CD4-positive, alpha-beta T cell (primary cell): ENCODE data around the gene RIOK1. TPM values are rescaled to one million over a fixed set of nuclear protein-coding genes. Genes with fewer than 3 reads are reported as not detected.

Experiments
- ATAC-seq: fragments of 200-7000 bp; cut with Tn5 transposase; one replicate; pipeline ENCODE4 v1.10.0; 2022; ENCODE audit warnings: mild to moderate bottlenecking; ENCODE audit not compliant: poor library complexity
- CTCF ChIA-PET: fragments of 350-600 bp; sonication (Branson Sonifier 250); formaldehyde crosslinking; loops from one replicate; lab custom pipeline; 2021; ENCODE audit warnings: antibody characterized with exemption, inconsistent platforms; lab: Charles Lee
- POLR2A ChIA-PET: fragments of 350-600 bp; sonication (Branson Sonifier 250); formaldehyde crosslinking; loops from one replicate; lab custom pipeline; 2021; ENCODE audit warnings: antibody characterized with exemption, inconsistent platforms; lab: Charles Lee
- DNase-seq, 14 experiments: peaks; one replicate each; pipeline ENCODE4 v3.0.0-alpha.2; 2013 to 2020; ENCODE audit warnings: mixed read lengths in 2 of 14
- H3K27ac ChIP-seq, 2 donors: one replicate each; pipeline versions ENCODE4 v1.5.1 to v1.7.0; 2013; ENCODE audit warnings: low read length in 2 of 2, low read depth in 1 of 2, mild to moderate bottlenecking in 1 of 2
- H3K27me3 ChIP-seq, 2 experiments: 1 replicate in 1 of 2; 2 replicates in 1 of 2; pipeline versions ENCODE4 v1.6.1 to v1.7.0; 2013; ENCODE audit warnings: low read length in 2 of 2, control low read depth in 1 of 2, mild to moderate bottlenecking in 1 of 2, moderate library complexity in 1 of 2; ENCODE audit not compliant: insufficient read depth in 2 of 2, control insufficient read depth in 1 of 2
- H3K36me3 ChIP-seq: one replicate; pipeline ENCODE4 v1.6.1; 2013; ENCODE audit warnings: low read length, control low read depth; ENCODE audit not compliant: insufficient read depth
- H3K4me1 ChIP-seq: one replicate; pipeline ENCODE4 v1.6.1; 2013; ENCODE audit warnings: low read length, control low read depth; ENCODE audit not compliant: insufficient read depth
- H3K4me3 ChIP-seq: one replicate; pipeline ENCODE4 v1.5.1; 2013; ENCODE audit warnings: mild to moderate bottlenecking, low read length, moderate library complexity
- H3K9me3 ChIP-seq, 2 experiments: 1 replicate in 1 of 2; 2 replicates in 1 of 2; pipeline versions ENCODE4 v1.6.1 to v1.7.0; 2013; ENCODE audit warnings: low read length in 2 of 2, mild to moderate bottlenecking in 2 of 2, control low read depth in 1 of 2, moderate library complexity in 1 of 2; ENCODE audit not compliant: control insufficient read depth in 1 of 2, insufficient read depth in 1 of 2
- H3K27ac Mint-ChIP-seq: one replicate; pipeline ENCODE4 v1.8.0; 2020; ENCODE audit warnings: mixed read lengths
- H3K27me3 Mint-ChIP-seq: one replicate; pipeline ENCODE4 v1.8.0; 2021; ENCODE audit warnings: mixed read lengths
- H3K36me3 Mint-ChIP-seq: one replicate; pipeline ENCODE4 v1.8.0; 2021; ENCODE audit warnings: low read depth, mixed read lengths
- H3K4me1 Mint-ChIP-seq: one replicate; pipeline ENCODE4 v1.8.0; 2021; ENCODE audit warnings: low read depth, mixed read lengths
- H3K4me3 Mint-ChIP-seq: one replicate; pipeline ENCODE4 v1.8.0; 2020; ENCODE audit warnings: mild to moderate bottlenecking, mixed read lengths
- H3K9me3 Mint-ChIP-seq: one replicate; pipeline ENCODE4 v1.8.0; 2020; ENCODE audit warnings: mixed read lengths
- intact Hi-C, 2 experiments: fragments of 100-400 bp; cut with DNase I in 1 of 2; cut with micrococcal nuclease in 1 of 2; formaldehyde crosslinking; loops; one replicate each; pipeline versions ENCODE4 v1.15.1 to v1.9.0; 2023 to 2025; cut with DNase I, micrococcal nuclease
- total RNA-seq, 174 experiments: library from RNA in 2 of 174; stranded (reverse) in 2 of 174; gene quantifications; one replicate each; pipeline ENCODE4 v1.2.3 and lab custom pipeline; 2021 to 2026
- TF ChIP-seq, protein P1 (sequence below): fragments of 200-600 bp; IDR thresholded peaks from one replicate; pipeline ENCODE4 v1.8.0; 2022; ENCODE audit warnings: antibody characterized with exemption, mild to moderate bottlenecking

RIOK1 gene
- total RNA-seq, 2 experiments from 2014 or later = 25.5 to 28.1 TPM

DNA sequence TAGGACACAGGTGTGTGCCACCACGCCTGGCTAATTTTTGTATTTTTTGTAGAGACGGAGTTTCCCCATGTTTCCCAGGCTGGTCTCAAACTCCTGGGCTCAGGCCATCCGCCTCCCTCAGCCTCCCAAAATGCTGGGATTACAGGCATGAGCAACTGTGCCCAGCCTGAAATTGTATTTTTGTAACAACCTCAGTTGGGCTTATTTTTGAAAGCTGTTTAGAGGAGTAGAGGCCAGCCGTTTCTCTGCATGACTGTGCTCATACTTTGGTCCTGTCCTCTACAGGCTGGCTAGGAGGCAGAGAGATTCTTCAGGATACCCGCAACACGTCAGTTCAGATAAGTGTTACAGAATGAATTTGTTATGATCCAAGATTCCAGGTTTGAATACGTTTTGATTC, 22.2 kb upstream of the RIOK1 start:
- Mint-ChIP-seq H3K4me3 (no peak overlapping the region), H3K27ac (no peak overlapping the region), H3K27me3 (no peaks in the 10 kb centered on the region), H3K36me3 (no peaks in the 10 kb centered on the region), H3K9me3 (no peaks in the 10 kb centered on the region), H3K4me1 (no peaks in the 10 kb centered on the region)
- H3K9me3 ChIP-seq = no peaks in the 10 kb centered on the region
- ATAC-seq = no peak
- H3K4me3 ChIP-seq = no peak overlapping the region
- intact Hi-C loops = no loop called here
- ChIA-PET CTCF (interaction anchor here (0.7 kb wide), 1 partner anchor 28 kb away, joined by 4 read pairs; no protein-coding TSS in a partner anchor), POLR2A (no interaction called here)
- H3K27ac ChIP-seq = no peak overlapping the region
- no peaks in the 10 kb centered on the region for H3K36me3 ChIP-seq
- no peaks in the 10 kb centered on the region for H3K4me1 ChIP-seq
- TF ChIP-seq, protein P1, sequence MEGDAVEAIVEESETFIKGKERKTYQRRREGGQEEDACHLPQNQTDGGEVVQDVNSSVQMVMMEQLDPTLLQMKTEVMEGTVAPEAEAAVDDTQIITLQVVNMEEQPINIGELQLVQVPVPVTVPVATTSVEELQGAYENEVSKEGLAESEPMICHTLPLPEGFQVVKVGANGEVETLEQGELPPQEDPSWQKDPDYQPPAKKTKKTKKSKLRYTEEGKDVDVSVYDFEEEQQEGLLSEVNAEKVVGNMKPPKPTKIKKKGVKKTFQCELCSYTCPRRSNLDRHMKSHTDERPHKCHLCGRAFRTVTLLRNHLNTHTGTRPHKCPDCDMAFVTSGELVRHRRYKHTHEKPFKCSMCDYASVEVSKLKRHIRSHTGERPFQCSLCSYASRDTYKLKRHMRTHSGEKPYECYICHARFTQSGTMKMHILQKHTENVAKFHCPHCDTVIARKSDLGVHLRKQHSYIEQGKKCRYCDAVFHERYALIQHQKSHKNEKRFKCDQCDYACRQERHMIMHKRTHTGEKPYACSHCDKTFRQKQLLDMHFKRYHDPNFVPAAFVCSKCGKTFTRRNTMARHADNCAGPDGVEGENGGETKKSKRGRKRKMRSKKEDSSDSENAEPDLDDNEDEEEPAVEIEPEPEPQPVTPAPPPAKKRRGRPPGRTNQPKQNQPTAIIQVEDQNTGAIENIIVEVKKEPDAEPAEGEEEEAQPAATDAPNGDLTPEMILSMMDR = no peak
- no peak for DNase-seq
- H3K27me3 ChIP-seq = no peaks in the 10 kb centered on the region

DNA sequence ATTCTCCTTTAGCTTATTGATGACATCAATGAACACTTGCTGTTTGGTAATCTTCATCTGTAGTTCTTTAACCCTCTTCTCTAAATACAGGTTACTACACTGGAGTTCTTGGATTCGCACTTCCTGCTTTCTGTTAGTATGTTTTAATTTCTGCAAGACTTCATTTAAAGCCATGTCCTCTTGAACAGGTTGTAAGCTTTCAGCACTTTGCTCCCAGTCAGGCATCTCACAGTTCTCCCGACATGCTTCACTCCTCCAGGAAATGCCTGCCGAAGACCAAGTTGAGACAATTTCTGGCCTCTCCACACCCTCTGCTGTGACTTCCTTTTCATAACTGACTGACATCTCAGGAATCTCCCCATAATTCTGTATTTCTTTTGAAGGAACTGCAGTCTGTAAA, 15.9 kb upstream of the RIOK1 start:
- Mint-ChIP-seq H3K4me3 (no peak overlapping the region), H3K4me1 (no peaks in the 10 kb centered on the region), H3K27ac (no peak overlapping the region), H3K9me3 (no peaks in the 10 kb centered on the region), H3K36me3 (no peaks in the 10 kb centered on the region), H3K27me3 (peaks cover 3% of the 10 kb centered on the region)
- no peak for ATAC-seq
- Histone ChIP-seq H3K9me3 (no peaks in the 10 kb centered on the region), H3K27ac (no peak overlapping the region), H3K4me1 (no peaks in the 10 kb centered on the region), H3K27me3 (no peaks in the 10 kb centered on the region), H3K4me3 (no peak overlapping the region), H3K36me3 (no peaks in the 10 kb centered on the region)
- DNase-seq = no peak
- intact Hi-C loops = no loop called here
- CTCF ChIA-PET = no interaction called here
- POLR2A ChIA-PET = interaction anchor here (1.1 kb wide), 1 partner anchor 16 kb away, joined by 4 read pairs; the partner anchor contains the start of genes CAGE1 and RIOK1
- TF ChIP-seq, protein P1 = no peak

GRCh38 chr6:7377961-7378360, 11.6 kb upstream of the RIOK1 start:
- no peak overlapping the region for H3K27ac ChIP-seq
- intact Hi-C loops = no loop called here
- Mint-ChIP-seq H3K27me3 (peaks cover 4% of the 10 kb centered on the region), H3K4me1 (no peaks in the 10 kb centered on the region), H3K9me3 (no peaks in the 10 kb centered on the region), H3K27ac (no peak overlapping the region), H3K36me3 (no peaks in the 10 kb centered on the region), H3K4me3 (no peak overlapping the region)
- ATAC-seq (no peak), DNase-seq (no peak)
- POLR2A ChIA-PET = no interaction called here
- CTCF ChIA-PET = interaction anchor here (0.7 kb wide), 1 partner anchor 12 kb away, joined by 3 read pairs; no protein-coding TSS in a partner anchor
- TF ChIP-seq, protein P1 = no peak
- H3K27me3 ChIP-seq = no peaks in the 10 kb centered on the region
- no peaks in the 10 kb centered on the region for H3K4me1 ChIP-seq
- H3K9me3 ChIP-seq = no peaks in the 10 kb centered on the region
- H3K4me3 ChIP-seq = no peak overlapping the region
- no peaks in the 10 kb centered on the region for H3K36me3 ChIP-seq
